Measurements from ENCODE around the gene PAN3.

The PAN3 gene

GRCh38 chr13:28219408-28220099 is 81.2 kb downstream of the PAN3 start:
- no peak for DNase-seq (ENCODE audit: low read depth)

- no peak for DNase-seq (ENCODE audit: low read depth)
These were observed 81.8 kb downstream of the PAN3 start for GRCh38 chr13:28220166-28220565.

GRCh38 chr13:28229522-28230411 is 91.4 kb downstream of the PAN3 start:
- no peak for DNase-seq (ENCODE audit: low read depth)

- DNase-seq (ENCODE audit: low read depth), result no peak
These were observed 93.3 kb downstream of the PAN3 start for GRCh38 chr13:28231642-28232041.

GRCh38 chr13:28237944-28238343 is 99.6 kb downstream of the PAN3 start:
- no peak for DNase-seq (ENCODE audit: low read depth)

- DNase-seq (ENCODE audit: low read depth), result no peak
These were observed 101.0 kb downstream of the PAN3 start for GRCh38 chr13:28239374-28239773.

GRCh38 chr13:28245465-28245864 is 107.1 kb downstream of the PAN3 start:
- DNase-seq (ENCODE audit: low read depth), result no peak

GRCh38 chr13:28246891-28247290 is 108.5 kb downstream of the PAN3 start:
- no peak for DNase-seq (ENCODE audit: low read depth)

GRCh38 chr13:28248080-28248479 is 109.7 kb downstream of the PAN3 start:
- no peak for DNase-seq (ENCODE audit: low read depth)

- DNase-seq (ENCODE audit: low read depth), result no peak
These were observed 112.2 kb downstream of the PAN3 start for GRCh38 chr13:28250542-28250941.

GRCh38 chr13:28251466-28251865 is 113.1 kb downstream of the PAN3 start:
- no peak for DNase-seq (ENCODE audit: low read depth)

- DNase-seq (ENCODE audit: low read depth), result no peak
These were observed 114.2 kb downstream of the PAN3 start for GRCh38 chr13:28252547-28252946.

- no peak for DNase-seq (ENCODE audit: low read depth)
These were observed 119.0 kb downstream of the PAN3 start for GRCh38 chr13:28257305-28257704.

GRCh38 chr13:28258417-28258816 is 120.1 kb downstream of the PAN3 start:
- DNase-seq (ENCODE audit: low read depth), result no peak

GRCh38 chr13:28267497-28267896 is 129.2 kb downstream of the PAN3 start:
- DNase-seq (ENCODE audit: low read depth), result no peak

GRCh38 chr13:28268800-28269223 is 130.5 kb downstream of the PAN3 start:
- no peak for DNase-seq (ENCODE audit: low read depth)

GRCh38 chr13:28271056-28271840 is 132.9 kb downstream of the PAN3 start:
- DNase-seq (ENCODE audit: low read depth), result no peak

GRCh38 chr13:28273919-28274318 is 135.6 kb downstream of the PAN3 start:
- DNase-seq (ENCODE audit: low read depth), result no peak

GRCh38 chr13:28282451-28282850 is 144.1 kb downstream of the PAN3 start:
- no peak for DNase-seq (ENCODE audit: low read depth)

- DNase-seq (ENCODE audit: low read depth), result no peak
These were observed 145.3 kb downstream of the PAN3 start for GRCh38 chr13:28283600-28283999.

GRCh38 chr13:28286263-28286662 is 147.9 kb downstream of the PAN3 start:
- DNase-seq (ENCODE audit: low read depth), result no peak

GRCh38 chr13:28297341-28297740 is 159.0 kb downstream of the PAN3 start:
- DNase-seq (ENCODE audit: low read depth), result no peak

GRCh38 chr13:28299916-28300315 is 161.6 kb downstream of the PAN3 start:
- no peak for DNase-seq (ENCODE audit: low read depth)

Data from T-helper 22 cell (primary cell).